Fibroblast of skin of abdomen (primary cell): ENCODE results near the gene FMO4.
A peak's percentile ranks its signal among the peaks of the same experiment; 100 is the strongest.
"Not testable (repeated sequence)": the region's sequence is repeated elsewhere in the genome, so short reads cannot be mapped to it uniquely, and the experiment has no call there.

Experiments
- DNase-seq: peaks from one replicate; pipeline ENCODE4 v3.0.0-alpha.2; 2013

The FMO4 gene

DNA sequence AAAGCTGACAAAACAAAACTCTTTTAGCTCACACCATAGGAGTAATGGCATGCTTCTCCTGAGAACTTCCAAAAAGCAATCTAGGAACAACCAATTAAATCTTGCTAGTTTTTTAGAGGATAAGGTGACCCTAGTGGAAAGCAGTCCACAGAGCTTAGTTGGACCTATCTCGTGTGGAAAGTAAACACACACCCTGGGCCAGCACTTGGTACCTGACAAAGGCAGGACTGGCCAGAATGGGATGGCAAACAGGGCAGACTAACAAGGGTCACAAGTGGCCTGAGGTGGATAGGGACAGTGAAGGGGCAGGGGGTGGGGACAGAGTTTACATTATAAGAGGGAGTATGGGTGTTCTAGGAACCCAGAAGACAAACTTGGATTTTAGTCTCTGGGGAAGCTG, 22.0 kb downstream of the FMO4 start:
- DNase-seq = no peak

DNA sequence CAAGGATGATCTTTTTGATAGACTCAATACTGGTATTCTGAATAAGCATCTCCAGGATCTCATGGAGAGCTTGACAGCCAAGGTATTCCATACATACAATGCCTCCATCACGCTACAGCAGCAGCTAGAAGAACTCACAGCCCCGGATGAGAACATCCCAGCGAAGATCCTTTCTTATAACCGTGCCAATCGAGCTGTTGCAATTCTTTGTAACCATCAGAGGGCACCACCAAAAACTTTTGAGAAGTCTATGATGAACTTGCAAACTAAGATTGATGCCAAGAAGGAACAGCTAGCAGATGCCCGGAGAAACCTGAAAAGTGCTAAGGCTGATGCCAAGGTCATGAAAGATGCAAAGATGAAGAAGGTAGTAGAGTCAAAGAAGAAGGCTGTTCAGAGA, 25.4 kb downstream of the FMO4 start:
- not testable (repeated sequence) for DNase-seq

DNA sequence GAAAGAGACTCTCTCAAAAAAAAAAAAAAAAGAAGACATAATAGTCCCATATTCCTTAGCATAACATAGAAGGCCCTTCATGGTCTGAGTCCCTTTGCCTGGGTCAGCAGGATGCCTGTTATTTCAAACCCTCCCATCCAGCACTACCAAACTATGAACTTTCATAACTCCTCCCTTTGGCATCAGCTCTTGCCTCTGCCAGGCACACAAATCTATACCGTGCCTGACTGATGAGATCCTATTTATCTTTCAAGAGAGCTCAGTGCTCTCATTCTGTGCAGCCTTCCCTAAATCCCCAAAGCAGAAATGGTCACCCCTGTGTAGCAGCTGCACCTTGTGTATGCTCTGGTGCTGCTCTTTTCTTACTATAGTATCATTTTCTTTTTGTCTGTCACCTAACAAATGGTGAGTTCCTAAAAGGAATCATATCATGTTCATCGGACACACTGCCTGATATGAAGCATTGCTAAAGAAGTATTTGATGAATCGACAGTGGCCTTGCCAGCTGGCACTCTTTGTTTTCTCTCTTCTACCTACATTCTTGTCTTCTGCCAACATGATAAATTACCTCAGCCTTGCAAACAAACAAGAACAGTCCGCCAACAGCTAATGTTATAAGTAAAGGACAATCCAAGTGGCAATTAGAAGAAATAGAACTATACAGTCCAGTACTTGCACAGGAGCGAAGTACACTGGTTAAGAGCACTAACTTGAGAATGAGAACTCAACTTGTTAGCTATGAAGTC, 29.9 kb downstream of the FMO4 start:
- DNase-seq = no peak

DNA sequence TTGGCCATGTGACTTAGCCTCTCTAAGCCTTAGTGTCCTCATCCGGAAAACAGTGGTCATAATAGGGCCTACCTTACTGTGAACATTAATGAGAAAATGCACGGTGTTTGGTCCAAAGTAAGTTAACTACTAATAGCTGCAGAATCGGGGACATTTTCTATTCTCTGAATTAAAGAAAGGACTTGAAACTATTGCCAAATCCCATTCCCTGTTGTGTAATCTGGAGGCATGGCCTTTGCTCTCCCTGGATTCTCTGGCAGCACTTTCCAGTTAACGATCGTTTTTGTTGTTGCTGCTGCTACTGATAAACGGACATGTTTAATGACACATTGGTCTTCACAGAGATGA, 30.5 kb downstream of the FMO4 start:
- no peak for DNase-seq

DNA sequence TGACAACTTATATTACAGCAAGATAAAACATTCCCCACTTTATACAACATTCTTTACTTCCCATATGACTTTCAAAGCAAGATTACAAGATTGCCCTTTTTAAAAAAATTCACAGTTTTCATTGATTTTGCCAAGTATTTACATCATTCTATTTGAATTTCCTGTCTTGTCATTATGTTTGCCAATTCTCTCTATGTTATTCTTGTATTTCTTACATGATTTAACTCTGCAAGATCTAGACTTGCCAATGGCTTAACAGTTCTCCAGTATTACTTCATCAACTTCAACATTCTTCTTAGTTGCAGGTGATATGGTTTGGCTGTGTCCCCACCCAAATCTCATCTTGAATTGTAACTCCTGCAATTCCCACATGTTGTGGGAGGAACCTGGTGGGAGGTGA, 31.6 kb downstream of the FMO4 start:
- DNase-seq = peak; percentile 9

DNA sequence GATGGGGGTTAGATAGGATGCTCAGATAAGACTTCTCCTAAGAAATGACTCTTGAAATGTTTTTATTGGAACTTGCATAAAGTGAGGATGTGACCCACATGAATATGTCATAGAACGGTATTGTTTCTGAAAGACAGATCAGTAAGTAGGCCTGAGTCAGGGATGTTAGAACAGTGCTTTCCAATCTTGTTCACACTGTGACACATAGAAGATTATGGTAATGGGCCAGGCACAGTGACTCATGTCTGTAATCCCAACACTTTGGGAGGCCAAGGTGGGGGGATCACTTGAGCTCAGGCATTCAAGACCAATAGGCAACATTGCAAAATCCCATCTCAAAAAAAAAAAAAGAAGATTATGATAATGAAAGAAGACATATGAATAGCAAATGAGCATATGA, 32.9 kb downstream of the FMO4 start:
- DNase-seq = peak; percentile 31

DNA sequence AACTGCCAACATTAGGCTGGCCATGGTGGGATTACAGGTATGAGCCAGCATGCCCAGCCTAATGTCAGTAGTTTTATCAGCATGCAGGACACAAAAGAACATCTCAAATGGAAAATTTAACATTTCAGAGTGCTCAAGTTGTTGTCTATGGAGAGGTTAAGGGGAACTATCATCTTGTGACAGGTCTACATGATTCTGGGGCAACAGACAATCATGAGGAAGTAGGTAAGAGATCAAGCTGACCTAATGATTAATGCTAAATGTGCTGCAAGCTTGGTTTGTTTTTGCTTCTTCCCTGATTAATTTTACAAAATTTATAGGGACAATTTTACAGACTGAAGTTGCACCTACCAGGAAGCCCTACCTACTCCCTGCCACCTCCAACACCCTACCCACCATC, 36.6 kb downstream of the FMO4 start:
- no peak for DNase-seq

DNA sequence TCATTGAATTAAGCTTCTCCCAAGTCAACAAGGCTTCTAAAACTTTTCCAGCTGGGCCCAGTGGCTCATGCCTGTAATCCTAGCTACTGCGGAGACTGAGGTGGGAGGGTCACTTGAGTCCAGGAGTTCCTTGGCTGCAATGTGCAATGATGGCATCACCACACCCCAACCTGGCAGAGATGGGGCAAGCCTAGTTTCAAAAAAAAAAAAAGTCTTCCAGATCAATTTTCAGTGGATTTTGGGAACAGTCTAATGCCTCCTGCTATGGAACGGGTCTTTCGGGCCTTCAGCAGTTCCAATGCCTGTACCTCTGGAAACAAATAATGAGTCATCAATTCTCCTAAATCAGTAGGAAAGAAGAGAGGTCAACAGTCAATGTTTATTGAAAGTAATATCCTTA, 38.0 kb downstream of the FMO4 start:
- no peak for DNase-seq

DNA sequence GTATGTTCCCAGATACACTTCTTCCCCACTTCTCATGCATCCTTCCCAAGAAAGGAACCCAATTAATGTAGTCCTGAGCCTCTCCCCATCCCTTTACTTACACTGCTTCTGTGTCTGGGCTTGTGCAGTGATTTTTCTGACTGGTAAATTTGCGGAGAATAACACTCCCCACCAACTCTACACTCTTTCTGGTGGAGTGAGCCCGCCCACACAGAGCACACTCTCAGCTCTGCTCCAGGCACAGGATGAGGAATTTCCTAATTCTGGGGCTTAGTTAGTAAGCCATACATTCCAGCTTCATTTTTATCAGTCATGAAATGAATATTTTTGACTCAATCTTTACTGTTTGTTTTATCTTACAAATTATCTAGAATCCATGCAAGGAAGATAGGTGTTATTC, 38.6 kb downstream of the FMO4 start:
- DNase-seq = no peak

DNA sequence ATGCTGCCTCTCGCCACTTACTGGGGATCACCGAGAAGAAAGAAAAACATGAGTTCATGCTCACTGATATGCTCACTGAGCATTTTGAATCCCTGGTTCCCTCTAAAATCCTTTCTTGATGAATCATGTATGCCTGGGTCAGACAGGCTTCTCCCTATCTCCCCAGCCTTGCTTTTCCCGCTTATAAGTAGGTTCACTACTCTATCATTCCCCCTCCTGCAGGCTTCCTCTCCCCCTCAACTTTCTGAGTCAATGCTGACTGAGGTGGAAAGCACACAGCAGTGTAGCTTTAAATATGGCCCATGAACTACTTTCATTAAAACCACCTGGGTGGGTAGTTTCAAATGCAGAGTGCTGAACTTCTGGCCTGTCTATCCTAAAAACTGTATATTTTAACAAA, 41.7 kb downstream of the FMO4 start:
- peak; percentile 68 for DNase-seq

DNA sequence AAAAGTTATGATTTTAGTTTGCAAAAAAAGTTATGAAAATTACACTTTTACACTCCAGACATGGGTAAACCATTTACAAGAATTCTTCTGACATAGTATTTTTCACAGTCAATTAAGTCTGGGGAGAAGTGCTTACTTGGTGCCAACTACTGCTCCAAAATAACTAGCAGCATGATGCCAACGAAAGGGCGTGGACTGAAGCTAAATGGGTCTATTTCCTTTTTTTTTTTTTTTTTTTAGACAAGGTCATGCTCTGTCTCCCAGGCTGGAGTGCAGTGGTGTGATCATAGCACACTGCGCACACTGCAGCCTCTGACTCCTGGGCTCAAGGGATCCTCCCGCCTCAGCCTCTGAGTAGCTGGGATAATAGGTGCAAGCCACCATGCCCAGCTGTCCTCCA, 43.2 kb downstream of the FMO4 start:
- DNase-seq = no peak

DNA sequence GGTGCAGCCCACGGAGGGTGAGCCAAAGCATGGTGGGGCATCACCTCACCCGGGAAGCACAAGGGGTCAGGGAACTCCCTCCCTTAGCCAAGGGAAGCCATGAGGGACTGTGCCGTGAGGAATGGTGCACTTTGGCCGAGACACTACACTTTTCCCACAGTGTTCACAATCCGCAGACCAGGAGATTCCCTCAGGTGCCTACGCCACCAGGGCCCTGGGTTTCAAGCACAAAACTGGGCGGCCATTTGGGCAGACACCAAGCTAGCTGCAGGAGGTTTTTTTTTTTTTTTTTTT, 45.3 kb downstream of the FMO4 start:
- DNase-seq = not testable (repeated sequence)

DNA sequence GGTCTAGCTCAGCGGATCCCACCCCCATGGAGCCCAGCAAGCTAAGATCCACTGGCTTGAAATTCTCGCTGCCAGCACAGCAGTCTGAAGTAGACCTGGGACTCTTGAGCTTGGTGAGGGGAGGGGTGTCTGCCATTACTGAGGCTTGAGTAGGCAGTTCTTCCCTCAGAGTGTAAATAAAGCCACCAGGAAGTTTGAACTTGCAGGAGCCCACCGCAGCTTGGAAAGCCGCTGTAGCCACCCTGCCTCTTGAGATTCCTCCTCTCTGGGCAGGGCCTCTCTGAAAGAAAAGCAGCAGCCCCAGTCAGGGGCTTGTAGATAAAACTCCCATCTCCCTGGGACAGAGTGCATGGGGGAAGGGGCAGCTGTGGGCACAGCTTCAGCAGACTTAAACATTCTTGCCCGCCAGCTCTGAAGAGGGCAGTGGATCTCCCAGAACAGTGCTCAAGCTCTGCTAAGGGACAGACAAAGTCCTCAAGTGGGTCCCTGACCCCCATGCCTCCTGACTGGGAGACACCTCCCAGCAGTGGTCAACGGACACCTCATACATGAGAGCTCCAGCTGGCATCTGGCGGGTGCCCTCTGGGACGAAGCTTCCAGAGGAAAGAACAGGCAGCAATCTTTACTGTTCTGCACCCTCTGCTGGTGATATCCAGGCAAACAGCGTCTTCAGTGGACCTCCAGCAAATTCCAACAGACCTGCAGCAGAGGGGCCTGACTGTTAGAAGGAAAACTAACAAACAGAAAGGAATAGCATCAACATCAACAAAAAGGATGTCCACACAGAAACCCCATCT, 45.9 kb downstream of the FMO4 start:
- not testable (repeated sequence) for DNase-seq

DNA sequence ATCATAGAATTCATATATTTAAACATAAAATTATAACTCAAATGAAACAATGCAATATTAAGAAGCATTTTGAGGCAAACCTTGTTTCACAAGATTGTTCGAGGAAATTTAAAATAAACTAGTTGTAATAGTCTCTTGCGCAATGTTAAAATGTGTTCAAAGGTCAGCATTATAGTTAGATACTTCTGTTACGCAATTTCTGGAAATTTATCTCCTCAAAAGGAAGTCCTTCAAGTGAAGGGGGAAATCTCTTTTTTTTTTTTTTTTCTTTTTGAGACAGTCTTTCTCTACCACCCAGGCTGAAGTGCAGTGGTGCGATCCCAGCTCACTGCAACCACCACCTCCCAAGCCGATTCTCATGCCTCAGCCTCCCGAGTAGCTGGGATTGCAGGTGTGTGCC, 52.1 kb downstream of the FMO4 start:
- no peak for DNase-seq

DNA sequence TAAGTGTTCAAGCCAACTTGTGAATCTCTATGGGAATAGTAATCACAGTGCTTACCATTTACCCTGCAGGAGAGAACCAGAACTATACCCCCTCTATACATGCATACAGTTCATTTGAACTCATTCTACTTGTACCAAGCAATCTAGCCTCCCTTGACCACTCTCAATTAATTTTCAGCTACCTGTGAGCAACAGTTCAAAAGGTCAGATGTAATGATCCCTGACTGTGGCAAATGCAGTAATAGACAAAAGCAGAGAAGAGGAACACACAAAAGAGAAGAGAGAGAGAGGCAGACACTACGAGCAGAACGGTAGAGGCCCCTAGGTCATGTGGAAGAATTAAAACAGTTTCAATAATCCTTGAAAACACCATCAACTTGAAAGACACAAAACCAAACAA, 52.8 kb downstream of the FMO4 start:
- no peak for DNase-seq

DNA sequence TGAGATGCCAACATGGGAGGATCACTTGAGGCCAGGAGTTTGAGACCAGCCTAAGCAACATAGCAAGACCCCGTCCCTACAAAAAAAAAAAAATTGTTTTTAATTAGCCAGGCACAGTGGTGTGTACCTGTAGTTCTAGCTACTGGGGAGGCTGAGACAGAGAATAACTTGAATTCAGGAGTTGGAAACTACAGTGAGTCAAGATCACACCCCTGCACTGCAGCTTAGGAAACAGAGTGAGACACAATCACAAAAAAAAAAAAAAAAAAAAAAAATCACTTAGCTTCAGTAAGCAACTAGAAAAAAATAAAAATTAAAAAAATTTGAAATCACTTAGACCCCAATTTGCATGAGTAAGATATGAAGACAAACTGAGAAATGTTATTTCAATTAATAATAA, 53.5 kb downstream of the FMO4 start:
- DNase-seq = no peak

DNA sequence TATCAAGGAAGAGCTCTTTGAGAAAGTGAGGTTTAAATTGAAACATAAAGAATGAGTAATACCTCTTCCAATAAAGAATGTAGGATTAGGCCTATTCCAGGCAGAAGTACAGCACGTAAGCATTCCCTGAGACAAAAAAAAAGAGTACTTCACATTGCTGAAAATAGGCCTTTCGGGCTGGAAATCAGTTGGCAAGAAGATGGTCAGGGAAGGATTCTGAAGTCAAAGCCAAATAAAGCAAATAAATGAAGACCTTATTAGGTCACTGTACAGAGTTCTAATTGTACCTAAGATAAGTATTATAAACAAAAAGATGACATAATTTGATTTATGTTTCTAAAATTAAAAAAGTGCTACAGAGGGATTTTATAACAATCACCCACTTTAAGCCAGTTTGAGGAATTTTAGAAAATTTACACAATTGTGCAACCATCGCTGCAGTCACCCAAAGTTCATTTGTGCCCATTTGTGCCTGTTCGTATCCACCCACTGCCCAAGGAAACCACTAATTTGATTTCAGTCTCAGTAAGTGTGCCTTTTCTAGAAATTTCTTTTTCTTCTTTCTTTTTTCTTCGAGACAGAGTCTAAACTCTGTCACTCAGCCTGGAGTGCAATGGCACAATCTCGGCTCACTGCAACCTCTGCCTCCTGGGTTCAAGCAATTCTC, 58.6 kb downstream of the FMO4 start:
- DNase-seq = no peak

DNA sequence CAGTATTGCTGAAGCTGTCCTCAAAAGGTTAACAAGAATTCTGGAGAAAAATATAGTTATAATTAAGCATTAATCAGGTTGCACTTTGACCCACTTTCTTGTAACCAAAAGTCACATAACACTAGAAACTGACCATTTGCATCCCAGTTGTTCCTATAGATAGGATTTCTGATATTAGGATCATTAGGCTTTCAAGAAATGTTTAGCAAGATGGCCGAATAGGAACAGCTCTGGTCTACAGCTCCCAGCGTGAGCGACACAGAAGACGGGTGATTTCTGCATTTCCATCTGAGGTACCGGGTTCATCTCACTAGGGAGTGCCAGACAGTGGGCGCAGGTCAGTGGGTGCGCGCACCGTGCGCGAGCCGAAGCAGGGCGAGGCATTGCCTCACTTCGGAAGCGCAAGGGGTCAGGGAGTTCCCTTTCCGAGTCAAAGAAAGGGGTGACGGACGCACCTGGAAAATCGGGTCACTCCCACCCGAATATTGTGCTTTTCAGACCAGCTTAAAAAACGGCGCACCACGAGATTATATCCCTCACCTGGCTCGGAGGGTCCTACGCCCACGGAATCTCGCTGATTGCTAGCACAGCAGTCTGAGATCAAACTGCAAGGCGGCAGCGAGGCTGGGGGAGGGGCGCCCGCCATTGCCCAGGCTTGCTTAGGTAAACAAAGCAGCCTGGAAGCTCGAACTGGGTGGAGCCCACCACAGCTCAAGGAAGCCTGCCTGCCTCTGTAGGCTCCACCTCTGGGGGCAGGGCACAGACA, 59.6 kb downstream of the FMO4 start:
- not testable (repeated sequence) for DNase-seq

DNA sequence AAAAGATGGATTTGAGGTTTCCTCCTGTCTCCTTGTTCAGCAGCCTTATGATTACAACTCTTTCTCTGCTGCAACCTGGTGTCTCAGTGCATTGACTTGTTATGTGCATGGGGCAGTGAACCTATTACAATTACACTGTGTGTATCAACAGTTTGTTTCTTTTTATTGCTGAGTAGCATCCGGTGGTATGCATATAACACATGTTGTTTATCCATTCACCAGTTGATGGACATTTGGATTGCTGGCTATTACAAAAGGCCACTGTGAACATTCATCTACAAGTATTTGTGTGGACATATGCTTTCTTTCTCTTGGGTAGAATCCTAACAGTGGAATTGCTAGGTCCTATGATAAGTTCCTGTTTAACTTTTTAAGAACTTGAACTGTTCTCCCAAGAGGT, 65.9 kb downstream of the FMO4 start:
- no peak for DNase-seq

DNA sequence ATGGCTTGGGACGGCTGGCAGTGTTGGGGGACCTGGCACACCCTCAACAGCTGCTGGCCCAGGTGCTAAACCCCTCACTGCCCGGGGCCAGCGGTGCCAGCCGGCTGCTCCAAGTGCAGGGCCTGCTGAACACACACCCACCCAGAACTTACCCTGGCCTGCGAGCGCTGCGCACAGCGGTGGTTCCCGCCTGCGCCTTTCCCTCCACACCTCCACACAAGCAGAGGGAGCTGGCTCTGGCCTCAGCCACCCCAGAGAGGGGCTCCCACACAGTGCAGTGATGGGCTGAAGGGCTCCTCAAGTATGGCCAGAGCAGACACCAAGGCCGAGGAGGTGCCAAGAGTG, 67.9 kb downstream of the FMO4 start:
- DNase-seq = no peak

DNA sequence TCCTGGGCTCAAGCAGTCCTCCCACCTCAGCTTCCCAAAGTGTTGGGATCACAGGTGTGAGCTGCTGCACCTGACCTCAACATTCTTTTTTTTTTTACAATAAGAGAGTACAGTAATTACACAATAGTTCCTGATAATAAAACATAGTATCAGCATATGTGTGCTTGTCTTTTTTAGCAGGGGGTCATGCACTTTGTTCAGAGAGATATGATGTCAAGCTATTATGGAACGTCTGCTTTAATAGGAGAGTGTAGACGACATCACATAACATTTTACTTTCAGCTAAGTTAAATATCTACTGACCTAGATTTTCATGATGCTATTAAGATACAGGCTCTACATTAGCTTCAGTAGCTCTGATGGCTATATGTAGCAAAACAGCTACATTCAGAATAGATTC, 70.5 kb downstream of the FMO4 start:
- no peak for DNase-seq

DNA sequence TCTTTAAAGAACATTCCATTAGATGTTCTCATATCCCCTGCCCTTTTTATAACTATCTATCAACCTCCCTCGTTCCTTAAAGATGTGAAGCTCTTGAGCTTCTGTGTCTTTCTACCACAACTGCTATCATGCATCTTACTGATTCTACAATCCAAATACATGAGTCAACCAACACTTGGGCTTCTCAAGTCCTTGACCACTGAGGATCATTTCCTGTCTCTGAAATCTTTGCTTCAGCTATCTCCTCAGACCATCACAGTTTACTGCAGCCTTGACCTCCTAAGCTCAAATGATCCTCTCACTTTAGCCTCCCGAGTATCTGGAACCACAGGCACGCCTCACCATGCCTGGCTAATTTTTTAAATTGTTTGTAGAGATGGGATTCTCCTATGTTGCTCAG, 75.2 kb downstream of the FMO4 start:
- DNase-seq = peak; percentile 17

DNA sequence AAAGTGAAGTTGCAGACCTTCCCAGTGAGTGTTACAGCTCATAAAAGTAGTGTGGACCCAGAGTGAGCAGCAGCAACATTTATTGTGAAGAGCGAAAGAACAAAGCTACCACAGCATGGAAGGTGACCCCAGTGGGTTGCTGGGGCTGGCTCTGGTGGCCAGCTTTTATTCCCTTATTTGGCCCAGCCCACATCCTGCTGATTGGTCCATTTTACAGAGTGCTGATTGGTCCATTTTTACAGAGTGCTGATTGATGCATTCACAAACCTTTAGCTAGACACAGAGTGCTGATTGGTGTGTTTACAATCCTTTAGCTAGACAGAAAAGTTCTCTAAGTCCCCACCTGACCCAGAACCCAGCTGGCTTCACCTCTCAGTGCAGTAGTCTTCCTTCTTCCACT, 76.8 kb downstream of the FMO4 start:
- DNase-seq = not testable (repeated sequence)
